Astrocyte of the hippocampus (primary cell): ENCODE measurements around the gene TTLL9.
"Not testable (repeated sequence)": the region's sequence is repeated elsewhere in the genome, so short reads cannot be mapped to it uniquely, and the experiment has no call there.

Source experiments
- DNase-seq: peaks from one replicate; pipeline ENCODE4 v3.0.0; 2011; ENCODE audit warnings: low read depth, low spot score

TTLL9 gene, protein sequence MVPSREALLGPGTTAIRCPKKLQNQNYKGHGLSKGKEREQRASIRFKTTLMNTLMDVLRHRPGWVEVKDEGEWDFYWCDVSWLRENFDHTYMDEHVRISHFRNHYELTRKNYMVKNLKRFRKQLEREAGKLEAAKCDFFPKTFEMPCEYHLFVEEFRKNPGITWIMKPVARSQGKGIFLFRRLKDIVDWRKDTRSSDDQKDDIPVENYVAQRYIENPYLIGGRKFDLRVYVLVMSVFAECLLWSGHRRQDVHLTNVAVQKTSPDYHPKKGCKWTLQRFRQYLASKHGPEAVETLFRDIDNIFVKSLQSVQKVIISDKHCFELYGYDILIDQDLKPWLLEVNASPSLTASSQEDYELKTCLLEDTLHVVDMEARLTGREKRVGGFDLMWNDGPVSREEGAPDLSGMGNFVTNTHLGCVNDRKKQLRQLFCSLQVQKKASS

DNA sequence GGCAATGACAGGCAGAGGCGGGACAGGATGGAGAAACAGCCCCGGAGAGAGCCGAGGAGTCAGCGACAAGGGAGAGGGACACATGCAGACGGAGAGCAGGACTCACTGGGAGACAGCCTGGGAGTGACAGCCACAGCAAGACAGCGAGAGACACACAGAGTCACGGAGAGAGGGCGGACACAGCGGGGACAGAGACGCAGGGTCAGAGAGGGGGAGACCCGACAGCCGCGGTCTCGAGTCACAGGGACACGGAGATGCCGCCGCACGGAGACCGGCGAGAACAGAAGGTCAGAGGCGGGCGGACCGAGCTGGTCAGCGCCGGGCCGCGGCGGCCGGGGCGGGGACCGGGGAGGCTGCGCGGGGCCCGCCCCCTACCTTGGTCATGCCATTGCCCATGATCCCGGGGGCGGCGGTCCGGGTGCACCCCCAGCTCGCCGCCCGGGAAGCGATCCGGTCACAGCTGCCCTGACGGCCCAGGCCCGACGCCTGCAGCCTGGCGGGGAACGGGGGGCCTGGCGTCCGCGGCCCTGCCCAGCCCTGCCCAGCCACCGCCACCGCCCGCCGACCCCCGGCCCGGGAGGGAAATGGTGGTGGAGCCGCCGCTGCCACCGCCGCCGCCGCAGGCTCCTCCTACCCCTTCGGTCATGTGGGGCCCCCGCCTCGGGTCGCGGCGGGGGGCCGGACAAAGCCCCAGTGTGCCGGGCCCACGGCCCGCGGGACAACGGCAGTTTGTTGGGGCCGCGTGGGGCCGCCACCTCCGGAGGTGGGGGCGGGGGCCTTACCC is at the start of gene TTLL9, which contains the start of gene DUSP15:
TTLL9 (plus strand) TSS at position 693 of the 784 bp plus-strand sequence. CDS start 493 bp downstream, outside the sequence.
DUSP15 (minus strand) TSS at position 586 of the 784 bp plus-strand sequence; CDS start at position 396, 190 bp downstream.
- DNase-seq = peak; percentile 54

DNA sequence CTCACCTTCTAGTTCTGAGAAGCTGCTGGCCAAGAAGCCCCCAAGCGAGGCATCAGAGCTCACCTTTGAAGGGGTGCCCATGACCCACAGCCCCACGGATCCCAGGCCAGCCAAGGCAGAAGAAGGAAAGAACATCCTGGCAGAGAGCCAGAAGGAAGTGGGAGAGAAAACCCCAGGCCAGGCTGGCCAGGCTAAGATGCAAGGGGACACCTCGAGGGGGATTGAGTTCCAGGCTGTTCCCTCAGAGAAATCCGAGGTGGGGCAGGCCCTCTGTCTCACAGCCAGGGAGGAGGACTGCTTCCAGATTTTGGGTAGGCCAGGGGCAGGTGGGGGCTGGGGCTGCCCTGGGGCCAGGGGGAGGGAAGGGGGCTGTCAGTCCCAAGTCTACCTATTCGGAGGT is 49.0 kb upstream of the TTLL9 start:
- no peak for DNase-seq

DNA sequence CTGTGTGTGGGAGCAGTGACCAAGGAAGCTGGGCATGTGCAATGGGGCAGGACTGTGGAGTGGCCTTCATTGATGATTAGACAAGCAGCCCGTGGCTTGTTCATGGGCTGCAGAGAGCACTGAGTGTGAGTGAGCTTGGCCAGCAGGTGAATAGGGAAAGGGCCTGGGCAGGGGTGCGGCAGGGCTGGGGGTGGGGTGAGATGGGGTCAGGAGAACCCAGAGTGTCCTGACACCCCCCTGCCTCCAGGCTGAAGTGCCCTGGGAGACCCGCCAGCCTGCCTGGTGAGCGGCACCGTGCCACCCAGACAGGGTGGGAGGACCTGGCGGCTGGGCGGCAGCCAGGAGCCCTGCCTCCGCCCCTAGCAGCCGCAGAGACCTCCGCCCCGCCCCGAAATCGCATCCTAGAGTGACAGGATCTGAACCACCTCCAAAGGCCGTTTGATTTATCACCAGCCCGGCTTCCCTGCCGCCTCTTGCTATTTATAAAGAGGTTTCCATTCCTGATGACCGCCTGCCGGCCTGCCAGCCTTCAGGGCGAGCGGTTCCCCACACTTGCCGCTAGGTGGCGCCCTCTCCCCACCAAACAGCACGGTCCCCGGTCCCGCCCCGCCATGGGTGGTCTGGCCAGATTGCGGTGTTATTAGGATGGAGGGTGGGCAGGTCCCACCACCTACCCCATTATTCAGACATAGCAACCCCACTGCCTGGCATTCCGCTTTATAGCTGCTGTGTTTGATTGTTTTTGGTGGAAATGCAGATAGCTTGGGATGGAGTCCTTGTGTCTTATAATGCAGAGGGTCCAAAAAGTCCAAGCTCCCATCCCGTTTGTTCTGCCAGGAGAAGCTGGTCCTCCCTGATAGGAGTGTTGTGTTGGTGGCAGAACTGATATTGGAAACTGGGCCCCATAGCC is 47.8 kb upstream of the TTLL9 start:
- peak; percentile 89 for DNase-seq

DNA sequence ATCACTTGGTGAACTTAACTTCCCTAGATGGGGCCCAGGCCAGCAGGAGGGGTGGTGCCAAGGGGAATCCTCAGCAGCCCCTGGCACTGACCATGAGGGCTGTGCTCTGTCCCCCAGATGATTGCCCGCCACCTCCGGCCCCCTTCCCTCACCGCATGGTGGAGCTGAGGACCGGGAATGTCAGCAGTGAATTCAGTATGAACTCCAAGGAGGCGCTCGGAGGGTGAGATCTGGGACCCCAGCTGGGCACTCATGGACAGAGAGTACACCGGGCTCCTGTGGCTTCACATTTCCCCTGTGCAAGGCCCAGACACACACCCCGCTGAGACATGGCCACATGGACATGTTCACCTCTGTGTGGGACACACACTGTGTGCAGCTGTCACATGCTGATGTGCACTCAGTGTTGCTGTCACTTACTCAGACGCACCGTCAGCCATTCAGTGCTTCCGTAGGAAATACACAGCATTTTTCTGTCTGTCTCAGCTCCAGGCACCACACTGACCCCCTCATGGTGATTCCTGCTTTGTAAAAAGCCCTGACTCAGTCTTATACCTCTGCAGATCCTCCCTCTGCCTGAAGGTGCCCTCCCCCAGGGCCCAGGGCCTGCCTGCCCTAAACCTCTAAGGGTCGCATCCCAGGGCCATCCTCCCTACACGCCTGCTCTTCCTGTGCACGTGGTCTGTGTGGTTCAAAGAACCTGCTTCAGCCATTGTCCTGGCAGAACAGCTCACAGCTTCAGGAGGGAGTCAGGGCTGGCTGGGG is 46.9 kb upstream of the TTLL9 start:
- no peak for DNase-seq

DNA sequence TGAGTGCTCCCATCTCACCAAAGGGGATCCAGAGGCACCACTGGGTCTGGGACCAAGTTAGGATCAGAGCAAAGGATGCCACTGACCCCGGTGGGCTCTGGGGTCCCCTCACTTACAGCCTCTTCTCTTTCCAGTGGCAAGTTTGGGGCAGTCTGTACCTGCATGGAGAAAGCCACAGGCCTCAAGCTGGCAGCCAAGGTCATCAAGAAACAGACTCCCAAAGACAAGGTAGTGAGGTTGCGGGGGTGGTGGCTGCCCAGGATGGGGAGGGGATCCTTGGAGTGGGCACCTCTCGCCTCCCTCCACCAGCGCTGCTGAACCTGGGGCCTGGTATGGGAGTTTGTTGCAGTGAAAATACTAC is 46.3 kb upstream of the TTLL9 start:
- no peak for DNase-seq

DNA sequence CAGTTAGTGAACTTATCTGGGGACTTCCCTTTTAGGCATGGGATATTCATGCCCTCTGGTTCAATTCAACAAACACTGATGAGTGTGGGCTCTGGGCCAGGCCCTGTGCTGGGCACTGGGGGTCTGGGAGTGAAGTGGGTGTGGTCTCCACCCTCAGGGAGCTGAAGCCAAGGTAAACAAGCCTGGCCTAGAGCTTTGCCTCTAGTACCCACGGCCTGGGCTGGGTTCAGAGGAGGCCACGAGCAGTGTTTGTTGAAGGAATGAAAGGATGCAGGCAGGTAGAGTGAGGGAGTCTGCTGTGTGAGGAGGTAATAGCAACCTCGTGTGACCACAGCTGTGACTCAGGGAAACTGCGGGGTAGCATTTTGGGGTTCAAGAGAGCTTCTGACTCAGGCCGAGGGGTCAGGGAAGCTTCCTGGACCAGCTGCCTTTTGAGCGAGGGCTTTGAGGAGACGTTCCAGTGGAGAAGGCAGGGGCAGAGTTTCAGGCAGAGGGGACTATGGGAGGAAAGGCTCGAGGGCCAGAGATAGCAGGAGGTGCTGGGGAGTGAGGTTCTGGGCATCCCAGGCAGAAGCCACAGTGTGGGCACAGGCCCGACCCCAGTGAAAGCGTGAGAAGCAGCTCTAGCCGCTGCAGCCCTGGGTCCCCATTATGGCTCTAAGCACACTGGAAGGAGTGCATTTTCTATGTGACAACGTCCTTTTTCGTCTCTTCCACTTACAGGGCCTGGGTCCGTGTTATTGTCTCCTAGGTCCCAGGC is 45.7 kb upstream of the TTLL9 start:
- no peak for DNase-seq

DNA sequence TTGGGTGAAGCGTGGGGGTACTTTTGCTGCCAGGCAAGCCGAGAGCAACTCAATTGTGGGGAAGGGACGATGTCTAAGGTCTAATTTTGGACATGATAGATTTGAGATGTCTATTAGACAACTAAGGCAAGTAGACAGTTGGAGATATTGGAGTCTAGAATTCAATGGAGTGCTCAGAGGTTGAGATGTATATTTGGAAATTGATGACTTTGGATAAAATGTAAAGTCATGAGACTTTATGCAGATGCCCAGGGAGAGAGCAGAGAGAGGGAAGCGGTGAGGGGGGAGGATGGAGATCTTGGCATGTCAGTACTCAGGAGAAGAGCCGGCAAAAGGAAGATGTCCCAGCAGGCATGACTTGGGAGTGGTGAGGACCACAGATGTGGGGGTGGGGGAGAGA is 44.4 kb upstream of the TTLL9 start:
- DNase-seq = no peak

DNA sequence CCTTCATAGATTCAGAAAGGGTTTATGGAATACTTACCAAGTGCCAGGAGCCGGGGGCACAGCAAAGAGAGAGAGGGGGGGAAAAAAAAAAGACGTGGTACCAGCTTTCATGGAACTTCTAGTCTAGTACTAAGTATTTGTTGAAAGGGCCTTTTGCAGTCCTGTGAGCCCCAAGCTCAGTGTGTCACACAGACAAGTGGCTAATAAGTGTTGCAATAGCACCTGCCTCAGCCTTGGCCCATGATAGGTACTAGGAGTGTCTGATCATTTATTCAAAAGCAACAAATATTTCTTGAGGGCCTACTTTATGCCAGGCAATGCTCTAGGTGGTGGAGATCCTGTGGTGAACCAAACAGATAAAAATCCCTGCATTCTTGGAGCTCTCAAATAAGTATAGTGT is 43.4 kb upstream of the TTLL9 start:
- DNase-seq = no peak

DNA sequence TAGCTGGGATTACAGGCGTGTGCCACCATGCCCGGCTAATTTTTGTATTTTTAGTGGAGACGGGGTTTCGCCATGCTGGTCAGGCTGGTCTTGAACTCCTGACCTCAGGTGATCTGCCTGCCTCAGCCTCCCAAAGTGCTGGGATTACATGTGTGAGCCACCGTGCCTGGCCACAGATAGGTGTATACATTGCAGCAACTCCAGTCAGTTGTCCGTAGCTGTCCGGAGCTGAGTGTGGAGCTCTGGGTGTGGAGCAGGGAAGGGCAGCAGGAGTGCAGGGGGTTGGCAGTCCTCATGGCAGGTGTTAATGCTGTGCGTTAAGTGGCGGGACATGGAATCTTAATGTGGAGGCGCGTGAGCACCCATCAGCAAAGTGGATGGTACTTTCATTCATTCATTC is 42.4 kb upstream of the TTLL9 start:
- not testable (repeated sequence) for DNase-seq

DNA sequence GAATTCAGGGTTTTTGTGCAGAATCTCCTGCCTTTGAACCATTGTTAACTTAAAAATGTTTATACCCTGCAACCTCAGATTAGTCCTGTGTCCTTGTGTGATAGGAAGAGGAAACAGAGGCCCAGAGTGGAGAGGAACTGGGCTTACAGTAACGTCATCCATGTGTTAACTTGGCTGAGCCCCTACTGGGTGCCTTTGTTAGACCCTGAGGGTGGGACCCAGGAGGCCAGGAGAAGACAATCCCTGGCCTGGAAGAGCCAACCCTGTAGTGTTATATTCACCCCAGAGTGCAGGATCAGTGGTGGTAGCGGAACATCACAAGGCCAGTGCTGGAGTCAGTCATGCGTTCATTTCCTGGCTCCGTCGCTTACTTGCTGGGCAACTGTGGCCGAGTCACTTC is 40.7 kb upstream of the TTLL9 start:
- DNase-seq = no peak

DNA sequence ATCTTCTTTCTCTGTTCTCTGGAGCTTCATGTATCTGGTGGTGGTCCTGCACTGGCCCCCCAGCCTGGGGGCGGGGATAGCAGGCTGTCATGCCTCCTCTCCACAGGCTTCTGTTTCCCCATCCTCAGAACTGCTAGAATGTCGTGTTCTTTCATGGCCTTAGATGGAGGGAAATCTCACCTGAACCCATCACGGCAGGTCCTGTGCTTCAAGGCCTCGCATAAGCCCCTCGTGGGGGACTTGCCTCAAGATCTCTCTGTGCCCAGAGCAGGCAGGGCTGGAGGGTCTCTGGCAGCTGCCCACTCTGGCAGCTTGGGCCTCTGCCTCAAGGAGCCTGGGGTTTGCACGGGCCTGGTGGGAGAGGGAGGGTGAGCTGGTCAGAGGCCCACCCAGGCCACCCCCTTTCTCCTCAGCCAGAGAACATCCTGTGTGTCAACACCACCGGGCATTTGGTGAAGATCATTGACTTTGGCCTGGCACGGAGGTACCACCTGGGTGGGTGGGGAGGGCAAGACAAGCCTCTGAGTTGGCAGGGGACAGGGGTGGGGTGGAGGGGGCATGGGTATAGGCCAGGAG is 39.9 kb upstream of the TTLL9 start:
- DNase-seq = no peak

DNA sequence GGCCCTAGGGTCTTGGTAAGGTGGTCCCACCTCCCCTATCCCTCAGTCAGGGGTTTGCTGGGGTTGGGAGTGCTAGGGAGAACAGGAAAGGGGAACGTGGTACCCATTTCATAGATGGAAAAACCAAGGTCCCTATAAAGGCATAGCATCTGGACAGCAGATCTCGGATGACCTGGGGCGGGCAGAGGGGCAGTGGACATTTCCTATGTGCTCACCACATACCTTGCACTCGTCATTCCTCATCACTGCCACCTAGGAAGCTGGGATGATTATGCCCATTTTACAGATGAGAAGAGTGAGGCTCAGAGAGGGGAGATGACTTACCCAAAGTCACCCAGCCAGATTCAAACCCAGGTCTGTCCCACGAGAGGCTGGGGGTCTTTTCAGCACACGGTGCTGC is 39.2 kb upstream of the TTLL9 start:
- no peak for DNase-seq

DNA sequence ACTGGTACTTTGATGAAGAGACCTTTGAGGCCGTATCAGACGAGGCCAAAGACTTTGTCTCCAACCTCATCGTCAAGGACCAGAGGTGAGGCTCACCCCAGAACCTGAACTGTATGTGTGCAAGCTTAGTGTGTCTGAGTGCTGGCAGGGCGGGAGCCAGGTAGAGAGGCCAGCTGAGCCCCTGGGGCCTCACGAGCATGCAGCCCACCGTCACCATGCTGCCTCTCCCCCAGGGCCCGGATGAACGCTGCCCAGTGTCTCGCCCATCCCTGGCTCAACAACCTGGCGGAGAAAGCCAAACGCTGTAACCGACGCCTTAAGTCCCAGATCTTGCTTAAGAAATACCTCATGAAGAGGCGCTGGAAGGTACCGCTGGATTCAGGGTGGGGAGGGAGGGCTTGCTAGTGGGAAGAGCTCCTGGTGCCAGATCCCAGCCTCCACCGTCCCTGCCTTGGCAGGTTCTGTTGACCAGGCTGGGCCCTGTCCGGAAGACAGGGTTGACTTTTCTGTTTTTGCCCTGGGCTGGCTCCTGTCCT is 38.6 kb upstream of the TTLL9 start:
- no peak for DNase-seq

DNA sequence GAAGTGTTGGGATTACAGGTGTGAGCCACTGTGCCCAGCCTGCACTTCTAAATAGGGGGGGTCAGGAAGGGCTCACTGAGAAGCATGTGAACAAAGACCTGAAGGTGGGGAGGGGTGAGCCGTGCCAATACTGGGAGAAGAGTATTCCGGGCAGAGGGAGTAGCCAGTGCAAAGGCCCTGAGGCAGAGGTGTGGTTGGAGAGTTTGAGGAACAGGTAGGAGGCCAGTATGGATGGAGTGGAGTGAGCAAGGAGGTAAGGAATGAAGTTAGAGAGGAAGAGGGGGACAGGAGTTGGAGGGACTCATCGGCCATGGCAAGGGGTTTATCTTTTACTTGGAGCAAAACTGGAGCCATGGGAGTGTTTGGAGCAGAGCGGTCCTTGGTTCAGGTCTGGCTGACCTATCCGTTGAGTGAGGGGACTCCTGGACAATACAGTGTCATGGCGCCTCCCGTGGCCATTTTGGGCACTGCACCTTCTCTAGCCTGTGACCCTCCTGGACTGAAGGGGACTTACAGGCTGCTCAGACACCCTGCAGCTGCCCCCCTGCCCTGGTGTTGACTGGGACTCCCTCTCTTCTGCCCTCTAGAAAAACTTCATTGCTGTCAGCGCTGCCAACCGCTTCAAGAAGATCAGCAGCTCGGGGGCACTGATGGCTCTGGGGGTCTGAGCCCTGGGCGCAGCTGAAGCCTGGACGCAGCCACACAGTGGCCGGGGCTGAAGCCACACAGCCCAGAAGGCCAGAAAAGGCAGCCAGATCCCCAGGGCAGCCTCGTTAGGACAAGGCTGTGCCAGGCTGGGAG is 37.1 kb upstream of the TTLL9 start:
- peak; percentile 72 for DNase-seq

DNA sequence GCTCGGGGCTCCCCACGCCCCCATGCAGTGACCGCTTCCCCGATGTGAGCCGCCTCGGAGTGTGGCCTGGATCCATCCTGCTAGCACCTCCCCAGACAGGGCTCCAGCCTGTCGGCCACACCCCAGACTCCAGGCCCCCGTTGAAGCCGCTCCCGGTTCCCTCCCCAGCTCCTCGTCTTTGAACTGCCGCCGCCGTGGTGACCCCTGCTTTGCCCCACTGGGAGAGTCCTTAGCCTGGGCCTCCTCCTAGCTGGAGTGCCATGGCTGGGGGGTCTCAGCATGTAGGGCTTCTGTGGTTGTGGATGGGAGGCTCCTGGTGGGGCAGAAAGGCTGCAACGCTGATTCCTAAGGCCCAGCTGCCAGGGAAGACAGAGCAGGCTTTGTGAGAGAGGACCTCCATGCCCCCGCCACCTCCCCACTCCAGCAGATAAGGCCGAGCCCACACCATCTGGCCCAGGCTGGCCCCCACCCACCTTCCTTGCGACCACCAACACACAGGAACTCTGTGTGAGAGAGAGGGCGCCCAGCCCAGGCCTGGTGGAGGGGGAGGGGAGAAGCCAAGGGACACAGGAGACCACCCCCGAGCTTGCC is 36.4 kb upstream of the TTLL9 start:
- DNase-seq = no peak

DNA sequence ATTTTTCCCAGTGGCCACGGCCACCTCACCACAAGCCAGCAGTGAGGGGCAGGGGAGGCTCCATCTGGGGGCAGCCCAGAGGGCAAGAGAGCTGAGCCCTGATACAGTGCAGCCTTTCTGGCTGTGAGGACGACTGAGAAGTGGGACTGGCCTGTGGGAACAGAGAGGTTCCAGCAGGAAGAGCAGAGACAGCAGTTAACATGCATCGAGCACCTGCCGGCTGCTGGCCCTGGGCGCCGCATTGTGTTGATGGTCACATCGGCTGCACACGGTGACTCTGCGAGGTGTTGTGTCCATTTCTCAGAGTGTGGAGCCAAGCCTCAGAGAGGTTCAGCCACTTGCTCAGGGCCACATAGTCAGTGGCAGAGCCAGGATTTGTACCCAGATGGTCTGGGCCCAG is 34.9 kb upstream of the TTLL9 start:
- DNase-seq = no peak

DNA sequence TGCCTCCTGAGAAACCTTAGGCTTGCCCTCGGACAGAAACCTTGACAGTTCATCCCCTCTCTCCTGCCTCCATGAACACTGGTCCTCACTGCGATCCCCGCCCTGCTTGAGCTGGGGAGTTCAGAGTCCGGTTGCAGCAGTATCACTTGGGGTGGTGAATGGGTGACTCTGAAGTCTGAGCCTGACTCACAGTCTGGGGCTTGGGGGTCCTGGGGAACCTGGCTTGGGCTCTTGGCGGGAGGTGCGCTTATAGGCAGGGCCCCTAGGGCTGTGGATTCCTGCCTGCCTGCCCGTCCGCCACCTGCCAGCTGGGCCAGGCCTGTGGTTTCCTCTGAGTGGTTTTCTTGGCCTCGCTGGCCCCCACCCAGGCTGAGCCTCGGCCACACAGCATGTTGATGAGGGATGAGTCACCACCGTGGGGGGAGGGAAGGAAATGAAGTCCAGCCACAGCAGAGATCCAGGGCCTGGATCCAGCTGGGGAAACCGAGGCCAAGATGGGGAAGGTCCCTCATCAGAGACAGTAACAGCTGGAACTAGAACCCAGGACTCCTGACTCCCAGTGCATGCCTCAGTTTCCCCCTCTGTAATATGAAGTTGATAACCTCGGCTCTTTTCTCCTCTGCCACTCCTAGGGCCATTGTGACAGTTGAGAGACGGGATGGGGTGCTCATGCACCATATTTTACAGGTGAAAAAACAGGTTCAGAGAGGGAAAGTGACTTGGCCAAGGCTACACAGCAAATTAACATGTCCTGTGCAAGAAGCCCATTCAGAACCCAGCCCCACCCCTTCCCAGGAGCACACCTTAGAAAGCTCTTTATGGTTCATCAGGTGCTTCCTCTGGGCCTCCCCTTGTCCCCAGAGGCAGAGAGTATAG is 34.2 kb upstream of the TTLL9 start:
- peak; percentile 98 for DNase-seq
